WTC11 (cell line): ENCODE results near the gene ACYP2. TPM values are rescaled to one million over a fixed set of nuclear protein-coding genes. Genes with fewer than 3 reads are reported as not detected.

Experiments used
- ATAC-seq: fragments of 200-7000 bp; cut with Tn5 transposase; 2 replicates; pipeline ENCODE4 v1.10.0; 2021; ENCODE audit warnings: mild to moderate bottlenecking, moderate library complexity
- CTCF ChIA-PET: fragments of 300-600 bp; sonication (Branson Sonifier 250); formaldehyde crosslinking; loops from one replicate; lab custom pipeline; 2021; ENCODE audit warnings: antibody characterized with exemption; lab: Charles Lee
- POLR2A ChIA-PET: fragments of 350-600 bp; sonication (Branson Sonifier 250); formaldehyde crosslinking; loops from one replicate; lab custom pipeline; 2021; ENCODE audit warnings: antibody characterized with exemption; lab: Charles Lee
- DNase-seq: peaks from one replicate; pipeline ENCODE4 v3.0.0; 2021; ENCODE audit warnings: low spot score
- H3K27ac Mint-ChIP-seq: 2 replicates; pipeline ENCODE4 v1.8.0; 2021; ENCODE audit warnings: mixed read lengths
- H3K27me3 Mint-ChIP-seq: 2 replicates; pipeline ENCODE4 v1.8.0; 2021; ENCODE audit warnings: low read depth, mild to moderate bottlenecking, moderate library complexity, mixed read lengths
- H3K36me3 Mint-ChIP-seq: 2 replicates; pipeline ENCODE4 v1.8.0; 2021; ENCODE audit warnings: mixed read lengths
- H3K4me1 Mint-ChIP-seq: 2 replicates; pipeline ENCODE4 v1.8.0; 2022; ENCODE audit warnings: mixed read lengths
- H3K4me3 Mint-ChIP-seq: 2 replicates; pipeline ENCODE4 v1.8.0; 2021; ENCODE audit warnings: mild to moderate bottlenecking, moderate library complexity, mixed read lengths
- H3K9me3 Mint-ChIP-seq: 2 replicates; pipeline ENCODE4 v1.8.0; 2021; ENCODE audit warnings: mixed read lengths
- ATF1 ChIP-seq: sonication (generic); formaldehyde crosslinking; IDR thresholded peaks from 2 replicates; pipeline ENCODE4 v1.8.1; 2023; ENCODE audit warnings: mild to moderate bottlenecking, moderate library complexity, missing genetic modification reagents
- CREM ChIP-seq: sonication (generic); formaldehyde crosslinking; IDR thresholded peaks from 2 replicates; pipeline ENCODE4 v1.8.1; 2022; ENCODE audit warnings: mild to moderate bottlenecking, missing genetic modification reagents, moderate library complexity
- ELF4 ChIP-seq: sonication (generic); formaldehyde crosslinking; IDR thresholded peaks from 2 replicates; pipeline ENCODE4 v1.8.1; 2022; ENCODE audit warnings: low read depth, mild to moderate bottlenecking, moderate library complexity, missing genetic modification reagents
- EMX1 ChIP-seq: fragments of 250-450 bp; sonication (Bioruptor Pico); IDR thresholded peaks from 2 replicates; pipeline ENCODE4 v1.8.0; 2021; ENCODE audit warnings: mild to moderate bottlenecking
- ESRRA ChIP-seq: sonication (generic); formaldehyde crosslinking; IDR thresholded peaks from 2 replicates; pipeline ENCODE4 v1.8.1; 2022; ENCODE audit warnings: mild to moderate bottlenecking, missing genetic modification reagents, borderline replicate concordance
- ETV6 ChIP-seq: sonication (generic); formaldehyde crosslinking; IDR thresholded peaks from 2 replicates; pipeline ENCODE4 v1.8.1; 2022; ENCODE audit warnings: mild to moderate bottlenecking, missing genetic modification reagents
- HMGA2 ChIP-seq: fragments of 250-450 bp; sonication (Bioruptor Pico); IDR thresholded peaks from 2 replicates; pipeline ENCODE4 v1.4.0; 2021; ENCODE audit warnings: mild to moderate bottlenecking, moderate library complexity
- NFE2L1 ChIP-seq: sonication (generic); formaldehyde crosslinking; IDR thresholded peaks from 2 replicates; pipeline ENCODE4 v1.8.1; 2023; ENCODE audit warnings: missing genetic modification reagents
- SP1 ChIP-seq: sonication (generic); formaldehyde crosslinking; conservative IDR thresholded peaks from 2 replicates; pipeline ENCODE4 v1.8.1; 2022; ENCODE audit warnings: missing genetic modification reagents
- TCF7 ChIP-seq: sonication (generic); formaldehyde crosslinking; IDR thresholded peaks from 2 replicates; pipeline ENCODE4 v1.8.0; 2022; ENCODE audit warnings: mild to moderate bottlenecking, low read depth, missing genetic modification reagents, moderate library complexity
- ZNF138 ChIP-seq: sonication (generic); formaldehyde crosslinking; conservative IDR thresholded peaks from 2 replicates; pipeline ENCODE4 v1.8.1; 2022; ENCODE audit warnings: mild to moderate bottlenecking, moderate library complexity, missing genetic modification reagents
- ZNF263 ChIP-seq: sonication (generic); formaldehyde crosslinking; IDR thresholded peaks from 2 replicates; pipeline ENCODE4 v1.8.1; 2022; ENCODE audit warnings: low read depth, mild to moderate bottlenecking, moderate library complexity, missing genetic modification reagents
- ZNF671 ChIP-seq: fragments of 250-450 bp; sonication (Bioruptor Pico); IDR thresholded peaks from 2 replicates; pipeline ENCODE4 v1.8.0; 2021; ENCODE audit warnings: mild to moderate bottlenecking
- total RNA-seq: library from RNA; stranded (reverse); gene quantifications from 3 replicates; pipeline ENCODE4 v1.2.3, GENCODE V29; 2021
- TF ChIP-seq, protein P1 (sequence below): fragments of 250-450 bp; sonication (Bioruptor Pico); IDR thresholded peaks from 2 replicates; pipeline ENCODE4 v1.9.0; 2021; ENCODE audit warnings: mild to moderate bottlenecking, borderline replicate concordance
- TF ChIP-seq, protein P2 (sequence below): sonication (generic); formaldehyde crosslinking; IDR thresholded peaks from 2 replicates; pipeline ENCODE4 v1.8.0; 2023; ENCODE audit warnings: missing genetic modification reagents, mild to moderate bottlenecking, borderline replicate concordance
- TF ChIP-seq, protein P3 (sequence below): sonication (generic); formaldehyde crosslinking; IDR thresholded peaks from 2 replicates; pipeline ENCODE4 v1.8.0; 2023; ENCODE audit warnings: missing genetic modification reagents

The ACYP2 gene
- total RNA-seq, 1 experiment from 2014 or later: 4.4 TPM

DNA sequence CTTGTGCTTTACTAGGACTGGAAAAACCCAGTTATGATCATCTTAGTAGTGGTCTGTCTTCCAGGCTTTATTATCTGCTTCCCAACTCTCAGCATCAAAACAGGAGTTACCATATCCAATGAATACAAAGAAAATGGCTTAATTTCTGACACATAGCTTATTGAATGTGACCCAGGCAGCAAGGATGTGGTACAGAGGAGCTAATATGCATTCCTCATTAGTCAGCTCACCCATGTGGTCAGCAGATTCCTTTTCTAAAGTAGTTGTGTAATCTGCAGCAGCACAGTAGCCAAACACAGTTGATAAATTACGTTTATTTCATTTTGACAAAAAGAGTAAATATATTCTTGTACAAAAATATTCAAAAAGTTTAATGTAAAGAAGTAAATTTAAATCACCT lies 97.0 kb downstream of the ACYP2 start (continued):
- TF ChIP-seq EMX1: no peak
- TF ChIP-seq ZNF671 (CRISPR knock-in tag): no peak
- TF ChIP-seq CREM: no peak
- TF ChIP-seq, protein P1, sequence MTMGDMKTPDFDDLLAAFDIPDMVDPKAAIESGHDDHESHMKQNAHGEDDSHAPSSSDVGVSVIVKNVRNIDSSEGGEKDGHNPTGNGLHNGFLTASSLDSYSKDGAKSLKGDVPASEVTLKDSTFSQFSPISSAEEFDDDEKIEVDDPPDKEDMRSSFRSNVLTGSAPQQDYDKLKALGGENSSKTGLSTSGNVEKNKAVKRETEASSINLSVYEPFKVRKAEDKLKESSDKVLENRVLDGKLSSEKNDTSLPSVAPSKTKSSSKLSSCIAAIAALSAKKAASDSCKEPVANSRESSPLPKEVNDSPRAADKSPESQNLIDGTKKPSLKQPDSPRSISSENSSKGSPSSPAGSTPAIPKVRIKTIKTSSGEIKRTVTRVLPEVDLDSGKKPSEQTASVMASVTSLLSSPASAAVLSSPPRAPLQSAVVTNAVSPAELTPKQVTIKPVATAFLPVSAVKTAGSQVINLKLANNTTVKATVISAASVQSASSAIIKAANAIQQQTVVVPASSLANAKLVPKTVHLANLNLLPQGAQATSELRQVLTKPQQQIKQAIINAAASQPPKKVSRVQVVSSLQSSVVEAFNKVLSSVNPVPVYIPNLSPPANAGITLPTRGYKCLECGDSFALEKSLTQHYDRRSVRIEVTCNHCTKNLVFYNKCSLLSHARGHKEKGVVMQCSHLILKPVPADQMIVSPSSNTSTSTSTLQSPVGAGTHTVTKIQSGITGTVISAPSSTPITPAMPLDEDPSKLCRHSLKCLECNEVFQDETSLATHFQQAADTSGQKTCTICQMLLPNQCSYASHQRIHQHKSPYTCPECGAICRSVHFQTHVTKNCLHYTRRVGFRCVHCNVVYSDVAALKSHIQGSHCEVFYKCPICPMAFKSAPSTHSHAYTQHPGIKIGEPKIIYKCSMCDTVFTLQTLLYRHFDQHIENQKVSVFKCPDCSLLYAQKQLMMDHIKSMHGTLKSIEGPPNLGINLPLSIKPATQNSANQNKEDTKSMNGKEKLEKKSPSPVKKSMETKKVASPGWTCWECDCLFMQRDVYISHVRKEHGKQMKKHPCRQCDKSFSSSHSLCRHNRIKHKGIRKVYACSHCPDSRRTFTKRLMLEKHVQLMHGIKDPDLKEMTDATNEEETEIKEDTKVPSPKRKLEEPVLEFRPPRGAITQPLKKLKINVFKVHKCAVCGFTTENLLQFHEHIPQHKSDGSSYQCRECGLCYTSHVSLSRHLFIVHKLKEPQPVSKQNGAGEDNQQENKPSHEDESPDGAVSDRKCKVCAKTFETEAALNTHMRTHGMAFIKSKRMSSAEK (CRISPR knock-in tag): no peak
- TF ChIP-seq ATF1 (CRISPR knock-in tag): no peak
- TF ChIP-seq, all 79 proteins: peak for 0

DNA sequence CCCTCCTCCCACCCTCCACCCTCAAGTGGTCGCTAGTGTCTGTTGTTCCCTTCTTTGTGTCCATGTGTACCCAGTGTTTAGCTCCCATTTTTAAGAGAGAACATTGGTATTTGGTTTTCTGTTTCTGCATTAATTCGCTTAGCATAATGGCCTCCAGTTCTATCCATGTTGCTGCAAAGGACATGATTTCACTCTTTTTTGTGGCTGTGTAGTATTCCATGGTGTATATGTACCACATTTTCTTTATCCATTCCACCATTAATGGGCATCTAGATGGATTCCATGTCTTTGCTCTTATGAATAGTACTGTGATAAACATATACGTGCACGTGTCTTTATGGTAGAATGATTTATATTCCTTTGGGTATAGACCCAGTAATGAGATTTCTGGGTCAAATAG lies 97.7 kb downstream of the ACYP2 start:
- no peak overlapping the region for H3K27ac Mint-ChIP-seq

DNA sequence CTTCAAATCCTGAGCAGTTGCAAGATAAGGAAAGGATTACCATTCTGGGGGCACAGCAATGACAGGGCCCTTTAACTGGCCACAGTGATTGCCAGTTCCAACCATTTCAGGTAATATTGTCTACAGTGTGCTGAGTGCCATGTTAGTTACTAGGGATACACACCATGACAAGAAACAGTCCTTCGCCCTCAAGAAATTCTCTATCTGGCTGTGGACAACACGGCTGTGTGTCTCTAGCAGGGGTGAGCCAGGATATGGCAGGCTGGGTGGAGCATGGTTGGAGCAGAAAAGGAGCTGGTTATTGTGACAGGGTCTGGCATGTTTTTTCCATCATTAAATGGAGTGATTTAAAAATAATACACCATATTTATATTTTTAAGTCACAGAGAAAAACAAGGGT lies 109.6 kb downstream of the ACYP2 start:
- TF ChIP-seq, protein P2, sequence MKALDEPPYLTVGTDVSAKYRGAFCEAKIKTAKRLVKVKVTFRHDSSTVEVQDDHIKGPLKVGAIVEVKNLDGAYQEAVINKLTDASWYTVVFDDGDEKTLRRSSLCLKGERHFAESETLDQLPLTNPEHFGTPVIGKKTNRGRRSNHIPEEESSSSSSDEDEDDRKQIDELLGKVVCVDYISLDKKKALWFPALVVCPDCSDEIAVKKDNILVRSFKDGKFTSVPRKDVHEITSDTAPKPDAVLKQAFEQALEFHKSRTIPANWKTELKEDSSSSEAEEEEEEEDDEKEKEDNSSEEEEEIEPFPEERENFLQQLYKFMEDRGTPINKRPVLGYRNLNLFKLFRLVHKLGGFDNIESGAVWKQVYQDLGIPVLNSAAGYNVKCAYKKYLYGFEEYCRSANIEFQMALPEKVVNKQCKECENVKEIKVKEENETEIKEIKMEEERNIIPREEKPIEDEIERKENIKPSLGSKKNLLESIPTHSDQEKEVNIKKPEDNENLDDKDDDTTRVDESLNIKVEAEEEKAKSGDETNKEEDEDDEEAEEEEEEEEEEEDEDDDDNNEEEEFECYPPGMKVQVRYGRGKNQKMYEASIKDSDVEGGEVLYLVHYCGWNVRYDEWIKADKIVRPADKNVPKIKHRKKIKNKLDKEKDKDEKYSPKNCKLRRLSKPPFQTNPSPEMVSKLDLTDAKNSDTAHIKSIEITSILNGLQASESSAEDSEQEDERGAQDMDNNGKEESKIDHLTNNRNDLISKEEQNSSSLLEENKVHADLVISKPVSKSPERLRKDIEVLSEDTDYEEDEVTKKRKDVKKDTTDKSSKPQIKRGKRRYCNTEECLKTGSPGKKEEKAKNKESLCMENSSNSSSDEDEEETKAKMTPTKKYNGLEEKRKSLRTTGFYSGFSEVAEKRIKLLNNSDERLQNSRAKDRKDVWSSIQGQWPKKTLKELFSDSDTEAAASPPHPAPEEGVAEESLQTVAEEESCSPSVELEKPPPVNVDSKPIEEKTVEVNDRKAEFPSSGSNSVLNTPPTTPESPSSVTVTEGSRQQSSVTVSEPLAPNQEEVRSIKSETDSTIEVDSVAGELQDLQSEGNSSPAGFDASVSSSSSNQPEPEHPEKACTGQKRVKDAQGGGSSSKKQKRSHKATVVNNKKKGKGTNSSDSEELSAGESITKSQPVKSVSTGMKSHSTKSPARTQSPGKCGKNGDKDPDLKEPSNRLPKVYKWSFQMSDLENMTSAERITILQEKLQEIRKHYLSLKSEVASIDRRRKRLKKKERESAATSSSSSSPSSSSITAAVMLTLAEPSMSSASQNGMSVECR (CRISPR knock-in tag): no peak
- no peak for TF ChIP-seq ATF1 (CRISPR knock-in tag)
- no peak for TF ChIP-seq NFE2L1 (CRISPR knock-in tag)
- no peak for TF ChIP-seq ZNF263 (CRISPR knock-in tag)
- no peak for TF ChIP-seq ELF4 (CRISPR knock-in tag)
- TF ChIP-seq SP1: no peak
- Mint-ChIP-seq H3K4me3 (no peak overlapping the region), H3K4me1 (peaks cover 21% of the 10 kb centered on the region), H3K9me3 (peaks cover 5% of the 10 kb centered on the region), H3K27ac (no peak overlapping the region), H3K36me3 (no peaks in the 10 kb centered on the region), H3K27me3 (no peaks in the 10 kb centered on the region)
- ChIA-PET POLR2A (no interaction called here), CTCF (no interaction called here)
- ATAC-seq (no peak), DNase-seq (no peak)

More for the DNA sequence above, 97.7 kb downstream of the ACYP2 start:
- Mint-ChIP-seq H3K4me3 (no peak overlapping the region), H3K4me1 (no peaks in the 10 kb centered on the region), H3K27me3 (no peaks in the 10 kb centered on the region), H3K36me3 (peaks cover 11% of the 10 kb centered on the region), H3K9me3 (peaks cover 23% of the 10 kb centered on the region)
- ChIA-PET CTCF (no interaction called here), POLR2A (no interaction called here)
- no peak for DNase-seq
- no peak for ATAC-seq
- no peak for TF ChIP-seq TCF7
- TF ChIP-seq ETV6 (CRISPR knock-in tag): no peak
- TF ChIP-seq, all 79 proteins: peak for 0

DNA sequence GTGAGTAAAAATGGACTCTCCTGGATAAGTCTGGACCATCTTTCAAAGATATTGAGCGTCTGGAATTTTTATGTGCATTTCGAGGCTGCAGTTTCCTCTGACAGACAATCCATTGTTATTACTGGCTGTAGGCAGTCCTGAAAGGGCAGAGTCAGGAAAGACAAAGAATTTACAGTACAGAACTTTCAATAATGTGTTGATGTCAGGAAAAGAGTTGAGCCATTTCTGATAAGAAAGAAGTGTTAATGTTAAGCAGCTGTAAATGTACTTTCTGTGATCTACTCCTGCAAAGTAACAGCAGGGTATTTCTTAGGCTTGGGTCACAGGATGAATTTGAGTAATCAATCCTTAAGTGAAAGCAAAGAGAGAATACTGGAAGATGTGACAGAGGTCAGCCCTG lies 110.8 kb downstream of the ACYP2 start:
- ChIA-PET CTCF (interaction anchor here (1.0 kb wide), 1 partner anchor 13 kb away, joined by 3 read pairs; no protein-coding TSS in a partner anchor), POLR2A (no interaction called here)
- H3K4me1 Mint-ChIP-seq: peaks cover 22% of the 10 kb centered on the region
- H3K27ac Mint-ChIP-seq: no peak overlapping the region
- H3K27me3 Mint-ChIP-seq: no peaks in the 10 kb centered on the region
- H3K9me3 Mint-ChIP-seq: peaks cover 5% of the 10 kb centered on the region
- DNase-seq (no peak), ATAC-seq (no peak)
- no peak overlapping the region for H3K4me3 Mint-ChIP-seq
- no peaks in the 10 kb centered on the region for H3K36me3 Mint-ChIP-seq
- TF ChIP-seq ESRRA (CRISPR knock-in tag) (no peak), ZNF138 (CRISPR knock-in tag) (no peak), SP1 (no peak), HMGA2 (no peak)
- TF ChIP-seq, protein P3, sequence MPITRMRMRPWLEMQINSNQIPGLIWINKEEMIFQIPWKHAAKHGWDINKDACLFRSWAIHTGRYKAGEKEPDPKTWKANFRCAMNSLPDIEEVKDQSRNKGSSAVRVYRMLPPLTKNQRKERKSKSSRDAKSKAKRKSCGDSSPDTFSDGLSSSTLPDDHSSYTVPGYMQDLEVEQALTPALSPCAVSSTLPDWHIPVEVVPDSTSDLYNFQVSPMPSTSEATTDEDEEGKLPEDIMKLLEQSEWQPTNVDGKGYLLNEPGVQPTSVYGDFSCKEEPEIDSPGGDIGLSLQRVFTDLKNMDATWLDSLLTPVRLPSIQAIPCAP (CRISPR knock-in tag): no peak
